HG03060 (cell line): ENCODE data around the gene POLD4.
"Not testable (repeated sequence)": the region's sequence is repeated elsewhere in the genome, so short reads cannot be mapped to it uniquely, and the experiment has no call there.

Source experiments
- ATAC-seq: cut with Tn5 transposase; IDR thresholded peaks from one replicate; pipeline ENCODE4 v1.9.1; 2021; ENCODE audit warnings: low read depth, moderate number of reproducible peaks; ENCODE audit not compliant: unreplicated experiment

The POLD4 gene

GRCh38 chr11:67320011-67320410, 33.3 kb downstream of the POLD4 start:
- no peak for ATAC-seq

GRCh38 chr11:67318876-67319275, 34.5 kb downstream of the POLD4 start:
- ATAC-seq, result not testable (repeated sequence)

GRCh38 chr11:67317888-67318555, 35.3 kb downstream of the POLD4 start:
- peak; percentile 6 for ATAC-seq

DNA sequence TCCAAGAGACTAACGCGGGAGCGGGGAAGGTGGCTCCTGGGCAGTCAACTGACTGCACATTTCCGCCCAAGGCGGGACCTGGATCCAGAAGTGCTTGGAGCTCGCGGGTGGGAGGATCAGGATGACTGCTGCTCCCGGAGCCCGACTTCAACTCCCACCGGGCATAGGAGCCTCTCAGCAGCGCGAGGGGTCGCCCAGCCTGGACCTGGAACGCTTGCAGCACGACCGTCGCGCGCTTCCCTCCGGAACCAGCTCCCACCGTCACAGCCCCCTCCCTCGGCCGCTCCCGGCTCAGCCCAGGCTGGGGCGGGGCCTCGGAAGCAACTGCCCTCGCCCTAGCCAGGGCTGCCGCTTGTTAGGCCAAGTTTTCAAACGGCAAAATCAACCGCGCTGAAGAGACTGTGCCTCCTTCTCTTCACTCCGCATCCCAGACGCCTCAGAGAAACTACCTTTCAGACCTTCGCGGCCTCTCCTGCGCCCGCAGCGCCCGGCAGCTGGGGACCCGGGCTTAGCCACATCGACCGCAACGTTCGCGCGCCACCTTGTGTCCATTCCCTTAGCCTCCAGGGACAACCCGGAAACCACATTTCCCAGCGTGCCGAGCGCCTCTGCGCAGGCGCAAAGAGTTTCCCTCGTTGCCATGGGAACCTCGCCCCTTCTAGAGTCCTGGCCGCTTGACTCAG, 36.0 kb downstream of the POLD4 start:
- ATAC-seq, result peak; percentile 79

DNA sequence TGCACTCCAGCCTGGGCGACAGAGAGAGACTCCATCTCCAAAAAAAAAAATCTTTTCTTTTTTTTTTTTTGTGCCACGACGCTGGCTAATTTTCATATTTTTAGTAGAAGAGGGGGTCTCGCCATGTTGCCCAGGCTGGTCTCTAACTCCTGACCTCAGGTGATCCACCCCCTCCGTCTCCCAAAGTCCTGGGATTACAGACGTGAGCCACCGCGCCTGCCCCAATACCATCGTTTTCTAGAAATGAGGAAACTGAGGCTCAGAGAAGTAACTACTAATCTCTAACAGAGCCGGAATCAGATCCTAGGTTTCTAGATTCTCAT, 36.5 kb downstream of the POLD4 start:
- ATAC-seq, result no peak

GRCh38 chr11:67315325-67315909, 37.9 kb downstream of the POLD4 start:
- ATAC-seq, result no peak

- no peak for ATAC-seq
These were observed 39.1 kb downstream of the POLD4 start for GRCh38 chr11:67314218-67314617.

- ATAC-seq, result no peak
These were observed 40.0 kb downstream of the POLD4 start for GRCh38 chr11:67313125-67313890.

GRCh38 chr11:67312187-67313021, 40.9 kb downstream of the POLD4 start:
- ATAC-seq, result no peak

DNA sequence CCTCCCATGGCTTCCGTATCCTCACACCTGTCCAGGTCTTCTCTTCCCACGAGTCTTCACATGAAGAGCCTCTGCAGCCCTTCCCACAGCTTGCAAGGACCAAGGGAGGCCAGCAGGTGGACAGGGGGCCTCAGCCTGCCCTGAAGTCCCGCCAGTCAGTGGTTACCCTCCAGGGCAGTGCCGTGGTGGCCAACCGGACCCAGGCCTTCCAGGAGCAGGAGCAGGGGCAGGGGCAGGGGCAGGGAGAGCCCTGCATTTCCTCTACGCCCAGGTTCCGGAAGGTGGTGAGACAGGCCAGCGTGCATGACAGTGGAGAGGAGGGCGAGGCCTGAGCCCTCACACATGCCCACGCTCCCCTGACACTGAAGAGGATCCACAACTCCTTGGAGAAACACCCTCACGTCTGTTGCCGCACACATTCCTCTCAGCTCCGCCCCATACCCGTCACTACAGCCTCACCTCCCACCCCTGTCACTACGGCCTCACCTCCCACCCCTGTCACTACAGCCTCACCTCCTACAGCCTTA, 41.7 kb downstream of the POLD4 start:
- no peak for ATAC-seq

DNA sequence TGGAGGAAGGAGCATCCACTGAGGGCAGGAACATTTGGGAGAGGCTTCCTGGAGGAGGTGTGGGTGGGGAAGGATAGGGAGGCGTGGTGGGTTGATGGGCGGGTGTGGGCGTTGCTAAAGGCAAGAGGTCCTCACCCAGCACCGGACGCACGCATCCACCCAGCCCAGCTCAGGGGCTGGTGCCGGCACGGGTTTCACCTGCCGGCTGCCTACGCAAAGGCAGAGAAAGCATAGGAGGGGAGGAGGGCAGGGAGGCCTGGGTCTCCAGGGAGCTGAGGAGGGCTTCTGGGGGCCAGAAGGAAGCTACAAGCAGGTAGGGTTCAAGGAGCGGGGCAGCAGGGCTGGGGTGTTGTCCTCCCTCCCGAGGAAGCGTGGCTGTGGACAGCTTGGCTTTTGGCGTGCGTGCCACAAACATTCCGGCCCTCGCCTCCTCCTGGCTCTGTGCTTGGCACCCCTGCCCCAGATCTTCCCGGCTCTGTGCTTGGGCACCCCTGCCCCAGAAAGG, 42.2 kb downstream of the POLD4 start:
- no peak for ATAC-seq

- ATAC-seq, result no peak
These were observed 42.9 kb downstream of the POLD4 start for GRCh38 chr11:67310246-67311050.

GRCh38 chr11:67309661-67310061, 43.7 kb downstream of the POLD4 start:
- no peak for ATAC-seq

- no peak for ATAC-seq
These were observed 44.2 kb downstream of the POLD4 start for GRCh38 chr11:67309166-67309565.

GRCh38 chr11:67308031-67308866, 45.1 kb downstream of the POLD4 start:
- no peak for ATAC-seq

GRCh38 chr11:67307545-67308001, 45.8 kb downstream of the POLD4 start:
- no peak for ATAC-seq

DNA sequence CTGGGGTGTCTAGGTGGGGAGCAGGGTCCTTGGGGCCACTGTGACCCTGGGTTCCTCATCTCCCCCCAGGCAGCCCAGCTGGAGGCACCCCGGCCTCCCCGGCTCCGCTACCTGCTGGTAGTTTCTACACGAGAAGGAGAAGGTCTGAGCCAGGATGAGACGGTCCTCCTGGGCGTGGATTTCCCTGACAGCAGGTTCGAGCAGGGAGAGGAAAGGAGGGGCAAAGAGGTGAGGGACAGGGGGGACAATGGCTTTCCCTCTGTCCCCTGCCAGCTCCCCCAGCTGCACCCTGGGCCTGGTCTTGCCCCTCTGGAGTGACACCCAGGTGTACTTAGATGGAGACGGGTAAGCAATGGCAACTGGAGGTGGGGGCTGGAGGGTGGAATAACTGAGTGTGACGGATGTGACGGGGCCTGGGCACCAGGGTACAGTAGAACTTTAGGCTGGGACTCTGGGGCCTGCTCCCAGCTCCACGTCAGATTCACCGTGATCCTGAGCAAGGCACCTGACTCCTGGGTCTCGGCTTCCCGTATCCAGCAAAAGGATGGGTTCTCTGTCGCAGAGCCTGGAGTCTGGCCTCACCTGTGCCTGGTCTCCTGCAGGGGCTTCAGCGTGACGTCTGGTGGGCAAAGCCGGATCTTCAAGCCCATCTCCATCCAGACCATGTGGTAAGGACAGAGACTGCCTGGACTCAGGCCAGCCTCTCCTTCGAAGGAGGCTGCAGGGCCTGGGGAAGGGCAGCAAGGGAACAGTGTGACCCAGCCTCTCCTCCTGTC, 46.4 kb downstream of the POLD4 start:
- no peak for ATAC-seq
